GM10266 (cell line): ENCODE measurements around the gene ZNF837.

ENCODE experiments used
- DNase-seq: peaks from one replicate; pipeline ENCODE4 v3.0.0; 2012; ENCODE audit errors: extremely low spot score
- TF ChIP-seq, protein P1 (sequence below): IDR thresholded peaks from 2 replicates; pipeline ENCODE4 v1.5.1; 2012; ENCODE audit warnings: mild to moderate bottlenecking, low read depth; ENCODE audit not compliant: control insufficient read depth, insufficient read depth; ENCODE audit errors: missing control alignments

ZNF837 gene

DNA sequence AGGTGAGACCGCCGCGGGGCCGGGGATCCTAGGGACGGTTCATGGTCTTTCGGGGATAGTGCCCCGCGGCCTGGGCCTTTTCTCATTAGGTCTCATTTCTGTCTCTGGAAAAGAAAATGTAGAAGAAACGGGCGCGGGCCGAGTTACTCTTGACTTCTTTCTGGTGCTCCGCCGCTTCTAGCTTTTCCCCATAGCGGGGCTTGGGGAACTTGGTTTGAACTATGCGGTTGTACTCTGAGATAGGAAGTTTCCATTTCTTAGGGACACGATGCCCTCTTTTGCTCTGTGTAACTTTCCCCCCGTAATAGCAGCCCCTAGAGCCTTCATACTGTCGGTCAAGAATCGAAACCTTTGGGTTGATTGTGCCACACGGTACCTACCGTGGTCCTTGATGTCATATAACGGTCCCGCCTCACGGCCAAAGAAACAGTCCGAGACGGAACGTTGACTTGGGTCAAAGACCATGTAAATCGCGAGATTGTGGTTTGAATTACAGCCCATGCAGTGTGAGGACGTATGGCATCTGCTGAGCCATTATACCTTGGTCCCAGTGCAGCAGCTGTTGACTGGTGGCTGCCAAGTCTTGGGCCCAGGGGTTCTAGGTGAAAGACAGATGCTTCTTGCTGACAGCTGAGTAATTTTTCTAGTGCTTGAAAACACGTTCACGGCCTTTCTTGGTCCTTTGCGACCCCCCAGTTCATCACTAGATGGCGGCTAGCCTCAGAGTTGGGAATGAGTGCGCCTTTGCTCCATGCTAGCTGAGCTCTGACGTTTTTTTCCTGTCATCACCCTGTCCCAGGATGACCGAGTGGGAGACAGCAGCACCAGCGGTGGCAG is 6.7 kb upstream of the ZNF837 start:
- TF ChIP-seq, protein P1, sequence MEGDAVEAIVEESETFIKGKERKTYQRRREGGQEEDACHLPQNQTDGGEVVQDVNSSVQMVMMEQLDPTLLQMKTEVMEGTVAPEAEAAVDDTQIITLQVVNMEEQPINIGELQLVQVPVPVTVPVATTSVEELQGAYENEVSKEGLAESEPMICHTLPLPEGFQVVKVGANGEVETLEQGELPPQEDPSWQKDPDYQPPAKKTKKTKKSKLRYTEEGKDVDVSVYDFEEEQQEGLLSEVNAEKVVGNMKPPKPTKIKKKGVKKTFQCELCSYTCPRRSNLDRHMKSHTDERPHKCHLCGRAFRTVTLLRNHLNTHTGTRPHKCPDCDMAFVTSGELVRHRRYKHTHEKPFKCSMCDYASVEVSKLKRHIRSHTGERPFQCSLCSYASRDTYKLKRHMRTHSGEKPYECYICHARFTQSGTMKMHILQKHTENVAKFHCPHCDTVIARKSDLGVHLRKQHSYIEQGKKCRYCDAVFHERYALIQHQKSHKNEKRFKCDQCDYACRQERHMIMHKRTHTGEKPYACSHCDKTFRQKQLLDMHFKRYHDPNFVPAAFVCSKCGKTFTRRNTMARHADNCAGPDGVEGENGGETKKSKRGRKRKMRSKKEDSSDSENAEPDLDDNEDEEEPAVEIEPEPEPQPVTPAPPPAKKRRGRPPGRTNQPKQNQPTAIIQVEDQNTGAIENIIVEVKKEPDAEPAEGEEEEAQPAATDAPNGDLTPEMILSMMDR, result no peak
- DNase-seq, result no peak

DNA sequence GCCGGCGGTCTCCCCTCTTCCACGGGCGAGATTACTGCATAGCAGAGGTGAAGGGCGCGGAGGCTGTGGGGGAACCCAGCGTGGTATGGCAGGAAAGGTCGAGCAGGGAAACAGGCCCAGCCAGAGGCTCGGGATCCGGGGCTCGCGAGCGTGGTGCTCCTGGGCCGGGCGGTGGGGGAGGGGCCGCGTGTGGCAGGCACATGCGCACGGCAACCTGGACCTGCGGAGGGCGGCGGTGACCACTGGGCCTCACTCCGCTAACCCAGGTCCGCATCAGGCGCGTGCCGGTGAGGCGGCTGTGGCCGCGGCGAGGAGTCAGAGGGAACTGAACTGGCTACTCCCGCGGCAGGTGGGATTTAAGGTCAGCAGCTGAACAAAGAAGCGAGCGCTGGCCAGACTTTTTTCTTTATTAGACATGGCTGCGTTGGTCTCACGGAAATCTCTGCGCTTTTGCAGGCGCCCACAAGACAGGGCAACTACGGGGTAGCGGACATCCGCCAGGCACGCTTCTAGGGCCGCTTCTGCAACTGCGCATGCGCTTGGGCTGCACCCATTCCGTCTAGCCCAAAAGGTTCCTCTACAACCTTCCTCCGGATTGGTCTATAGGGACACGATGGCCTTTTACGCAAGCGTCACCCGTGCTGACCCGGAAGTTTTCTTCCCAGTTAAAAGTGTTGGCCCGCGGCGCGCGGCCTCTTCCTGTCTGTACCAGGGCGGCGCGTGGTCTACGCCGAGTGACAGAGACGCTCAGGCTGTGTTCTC is 5.9 kb upstream of the ZNF837 start, which contains the start of gene RPS5:
Gene RPS5, plus strand, starts transcription at position 694 of the 762 bp plus-strand sequence. CDS start 869 bp downstream, outside the sequence.
- peak; percentile 99 for DNase-seq
- TF ChIP-seq, protein P1, result no peak

DNA sequence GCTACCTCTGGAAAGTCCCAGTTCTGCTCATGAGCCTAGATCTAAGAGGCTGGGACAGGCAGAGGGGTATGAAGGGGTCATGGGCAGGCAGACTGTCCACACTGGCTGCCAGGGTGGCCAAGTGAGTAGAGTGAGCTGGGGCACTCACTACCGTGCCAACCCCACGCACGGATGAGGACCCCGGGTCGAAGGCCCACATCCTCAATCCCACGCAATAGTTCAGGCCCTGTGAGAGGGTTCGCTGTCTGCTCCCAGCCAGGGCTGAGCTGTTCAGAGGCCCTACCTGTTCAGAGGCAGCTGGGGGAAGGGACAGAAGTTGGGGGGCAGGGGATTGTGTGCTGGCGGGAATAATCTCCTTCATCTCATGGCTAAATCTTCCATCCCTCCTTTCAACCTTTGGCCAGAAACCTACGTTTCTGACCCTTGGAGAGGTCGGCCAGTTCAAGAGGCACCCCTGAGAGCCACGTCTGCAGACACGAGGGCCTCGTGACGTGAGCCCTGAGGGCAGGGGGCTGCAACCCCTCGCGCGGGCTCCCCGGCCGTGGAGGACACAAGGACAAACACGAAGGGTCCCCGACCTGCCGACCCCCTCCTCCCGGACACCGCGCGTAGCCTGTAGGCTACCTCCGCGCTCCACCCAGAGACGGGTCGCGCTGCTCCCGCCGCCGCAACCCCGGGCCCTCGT is 5.2 kb upstream of the ZNF837 start:
- TF ChIP-seq, protein P1, result no peak
- no peak for DNase-seq

DNA sequence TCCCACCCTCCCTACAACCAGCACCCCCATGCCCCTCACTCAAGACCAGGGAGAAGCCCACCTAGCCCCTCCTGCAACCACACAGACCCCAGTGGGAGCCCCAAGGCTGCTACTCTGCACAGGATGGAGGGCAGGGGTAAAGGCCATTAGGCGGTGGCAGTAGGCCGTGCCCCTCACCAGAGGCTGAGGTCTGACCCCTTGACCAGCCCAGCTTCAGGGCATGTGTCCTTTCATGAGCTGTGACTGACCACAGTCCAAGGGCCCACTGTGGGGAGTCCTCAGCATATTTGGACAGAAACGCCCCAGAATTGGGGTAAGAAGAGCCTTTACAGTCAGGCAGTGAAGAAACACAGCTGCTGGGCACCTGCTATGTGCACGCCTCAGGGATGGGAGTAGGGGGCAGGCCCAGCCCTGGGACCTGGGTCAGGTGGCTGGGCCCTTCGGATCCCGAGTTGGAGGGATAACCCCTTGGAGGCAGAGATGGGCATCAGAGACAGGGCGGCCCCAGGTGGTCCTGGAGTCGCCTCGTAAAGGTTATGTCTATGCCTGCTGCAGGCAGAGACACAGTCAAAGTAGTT is 4.6 kb upstream of the ZNF837 start:
- DNase-seq, result no peak
- TF ChIP-seq, protein P1, result no peak

DNA sequence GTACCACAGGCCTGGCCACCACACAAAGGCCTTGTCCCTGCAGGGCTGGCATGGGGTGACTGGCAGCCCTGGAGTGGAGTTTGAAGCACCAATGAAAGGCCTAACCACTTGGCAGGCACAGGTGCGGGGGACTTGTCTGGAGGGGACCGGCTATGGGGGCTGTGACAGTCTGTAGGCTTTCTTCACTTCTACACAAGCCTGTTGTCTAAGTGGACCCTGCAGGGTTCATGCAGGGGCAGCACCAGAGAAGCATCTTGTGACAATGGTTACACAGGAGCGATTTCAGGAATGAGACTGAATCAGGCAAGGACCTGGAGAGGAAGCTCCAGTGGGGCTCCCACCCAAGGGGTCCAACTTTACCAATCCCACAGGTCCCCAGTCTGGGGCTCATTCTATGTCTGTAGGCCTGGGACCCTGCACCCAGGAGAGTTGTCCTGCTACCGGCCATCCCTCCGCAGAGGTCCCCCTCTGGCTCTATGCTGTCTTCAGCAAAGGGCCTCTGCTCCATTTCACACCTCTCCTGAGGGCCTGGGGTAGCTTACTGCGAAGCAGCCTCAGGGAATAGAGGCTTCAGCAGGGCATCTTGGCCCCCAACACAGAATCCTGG is 2.3 kb upstream of the ZNF837 start:
- TF ChIP-seq, protein P1, result no peak
- DNase-seq, result no peak

DNA sequence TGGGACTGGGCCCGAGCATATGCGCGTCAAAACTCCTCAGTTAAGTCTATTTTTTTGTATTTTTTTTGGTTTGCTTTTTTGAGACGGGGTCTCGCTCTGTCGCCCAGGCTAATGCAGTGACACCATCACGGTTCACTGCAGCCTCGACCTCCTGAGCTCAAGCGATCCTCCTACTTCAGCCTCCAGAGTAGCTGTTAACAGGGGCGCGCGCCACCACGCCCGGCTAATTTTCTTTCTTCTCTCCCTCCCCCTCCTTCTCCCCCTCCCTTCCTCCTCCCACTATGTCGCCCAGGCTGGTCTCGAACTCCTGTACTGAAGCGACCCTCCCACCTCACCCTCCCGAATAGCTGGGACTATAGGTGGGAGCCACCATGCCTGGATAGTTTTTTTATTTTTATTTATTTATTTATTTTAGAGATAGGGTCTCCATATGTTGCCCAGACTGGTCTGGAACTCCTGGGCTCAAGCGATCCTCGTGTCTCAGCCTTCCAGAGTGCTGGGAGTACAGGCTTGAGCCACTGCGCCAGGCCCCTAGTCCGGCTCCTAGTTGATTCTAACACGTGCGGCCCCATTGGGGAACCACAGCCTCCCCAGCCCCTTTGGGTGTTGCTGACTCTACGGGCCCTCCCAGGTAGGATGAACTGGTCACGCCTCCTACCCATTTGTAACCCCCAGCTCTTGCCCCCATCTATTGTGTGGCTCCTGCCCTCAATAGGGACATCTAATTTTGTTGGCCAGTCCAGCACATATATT is 806 bp upstream of the ZNF837 start:
- TF ChIP-seq, protein P1, result no peak
- DNase-seq, result no peak
